Body of pancreas (tissue), 4 donors: ENCODE measurements around the gene RASA4. TPM values are rescaled to one million over a fixed set of nuclear protein-coding genes. Genes with fewer than 3 reads are reported as not detected.
"Not testable (repeated sequence)": the region's sequence is repeated elsewhere in the genome, so short reads cannot be mapped to it uniquely, and the experiment has no call there.

Experiments used
- ATAC-seq: fragments of 150-250 bp; one replicate; pipeline ENCODE4 v1.9.1; 2016
- DNase-seq, 4 donors: peaks; one replicate each; pipeline ENCODE4 v3.0.0-alpha.2; 2019
- H3K27ac ChIP-seq, 4 donors: fragments of 200-600 bp; sonication (generic); 1 replicate in 3 of 4; 2 replicates in 1 of 4; pipeline versions ENCODE4 v1.5.1 to v1.6.1; 2016 to 2019; ENCODE audit warnings: mild to moderate bottlenecking in 1 of 4, mixed read lengths in 1 of 4, moderate library complexity in 1 of 4
- H3K27me3 ChIP-seq, 2 donors: fragments of 200-600 bp; sonication (generic); one replicate each; pipeline ENCODE4 v1.6.0; 2016; ENCODE audit warnings: mild to moderate bottlenecking in 1 of 2
- H3K36me3 ChIP-seq, 2 donors: fragments of 200-600 bp; sonication (generic); replicated peaks in 1 of 2; 2 replicates each; pipeline ENCODE4 v1.5.1; 2016; ENCODE audit warnings: low read depth in 2 of 2; ENCODE audit not compliant: insufficient read depth in 1 of 2
- H3K4me1 ChIP-seq: fragments of 200-600 bp; sonication (generic); one replicate; pipeline ENCODE4 v1.6.0; 2016
- H3K4me3 ChIP-seq, 2 donors: fragments of 200-600 bp; sonication (generic); 1 replicate in 1 of 2; 2 replicates in 1 of 2; pipeline ENCODE4 v1.5.1; 2016 to 2019
- H3K9me3 ChIP-seq, 3 donors: fragments of 200-600 bp; sonication (generic); 1 replicate in 2 of 3; 2 replicates in 1 of 3; pipeline ENCODE4 v1.5.1; 2016
- WGBS, 2 donors: methylation state at CpG; one replicate each; pipeline ENCODE4 v1.1.5; 2017; 5-methylcytosine and 5-hydroxymethylcytosine counted together
- intact Hi-C: fragments of 100-400 bp; cut with DNase I; formaldehyde crosslinking; loops from one replicate; pipeline ENCODE4 v1.15.1; 2023
- total RNA-seq, 2 donors: library from RNA; depleted of rRNA; stranded (reverse); fragments of >200 nt; gene quantifications; one replicate each; pipeline ENCODE4 v1.1.0, GENCODE V29; 2016

RASA4 gene
- total RNA-seq, 2 donors from 2014 or later, result 16.8 to 34.2 TPM

DNA sequence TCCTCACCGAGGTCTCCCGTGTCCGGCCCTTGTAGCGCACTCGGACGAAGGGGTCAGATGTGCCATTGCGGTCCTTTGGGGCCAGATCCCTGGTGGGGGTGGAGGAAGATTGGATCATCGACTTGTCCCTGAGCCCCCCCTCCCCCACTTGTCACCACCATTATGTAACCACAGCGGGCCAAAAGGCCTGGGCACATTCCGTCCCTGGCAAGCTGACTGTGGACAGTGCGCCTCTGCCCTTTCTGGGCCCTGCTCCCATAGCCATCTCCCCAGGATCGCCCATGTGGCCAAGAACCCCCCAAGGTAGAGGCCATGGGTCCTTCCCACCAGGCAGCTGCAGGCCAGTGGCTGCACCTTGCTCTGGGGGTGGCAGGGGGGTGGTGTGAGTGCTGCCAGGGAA lies 14.2 kb downstream of the RASA4 start:
- DNase-seq, H3K36me3 ChIP-seq, H3K4me1 ChIP-seq, intact Hi-C loops, H3K9me3 ChIP-seq, H3K4me3 ChIP-seq, ATAC-seq, H3K27me3 ChIP-seq, H3K27ac ChIP-seq: not testable (repeated sequence)
- WGBS, 2 donors, result no CpG with 5 or more reads among the region's 12 CpGs

DNA sequence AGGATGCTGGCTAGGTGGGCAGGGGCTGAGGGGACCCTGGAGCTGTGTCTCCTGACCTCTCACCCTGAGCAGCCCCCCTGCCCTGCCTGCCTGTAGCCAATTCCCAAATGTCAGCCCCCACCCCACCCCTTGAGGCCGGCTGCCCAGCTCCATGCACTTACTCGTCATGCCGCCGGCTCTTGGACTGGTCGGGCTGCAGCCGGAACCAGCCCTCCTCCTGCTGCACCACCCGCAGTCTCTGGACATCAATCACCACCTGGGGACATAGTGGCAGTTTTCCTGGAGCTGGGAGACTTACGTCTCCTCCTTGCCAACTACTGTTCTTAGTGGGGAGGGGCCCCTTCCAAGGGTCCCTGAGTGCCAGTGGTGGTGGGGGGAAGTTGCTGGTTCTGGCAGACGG lies 16.9 kb downstream of the RASA4 start:
- H3K4me3 ChIP-seq, DNase-seq, intact Hi-C loops, H3K9me3 ChIP-seq, H3K4me1 ChIP-seq, H3K27ac ChIP-seq, H3K36me3 ChIP-seq, H3K27me3 ChIP-seq: not testable (repeated sequence)
- peak; percentile 43 for ATAC-seq
- WGBS, 2 donors, result no CpG with 5 or more reads among the region's 9 CpGs

DNA sequence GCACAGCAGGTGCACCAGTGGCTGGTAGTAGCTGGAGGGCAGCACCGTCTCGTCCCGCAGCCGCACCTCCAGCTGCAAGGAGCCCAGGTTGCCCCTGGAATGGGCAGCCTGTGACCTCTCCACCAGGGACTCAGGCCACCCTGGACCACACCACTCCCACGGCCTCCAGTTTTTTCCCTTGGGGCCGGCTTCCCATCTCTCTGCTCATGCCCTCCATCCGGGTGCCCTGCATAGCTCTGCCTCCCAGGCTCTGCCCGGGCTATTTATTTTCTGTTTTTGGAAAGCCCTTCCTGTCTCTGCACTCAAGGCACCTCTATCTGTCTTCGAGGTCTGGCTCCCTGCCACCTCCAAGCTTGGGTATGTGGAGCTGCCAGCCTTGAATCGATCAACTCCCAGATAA lies 20.5 kb downstream of the RASA4 start:
- H3K9me3 ChIP-seq, H3K27ac ChIP-seq, H3K4me1 ChIP-seq, DNase-seq, ATAC-seq, intact Hi-C loops, H3K27me3 ChIP-seq, H3K4me3 ChIP-seq, H3K36me3 ChIP-seq: not testable (repeated sequence)
- WGBS, 2 donors, result 60 to 83% methylated on average over 3 to 4 of the region's 10 CpGs

DNA sequence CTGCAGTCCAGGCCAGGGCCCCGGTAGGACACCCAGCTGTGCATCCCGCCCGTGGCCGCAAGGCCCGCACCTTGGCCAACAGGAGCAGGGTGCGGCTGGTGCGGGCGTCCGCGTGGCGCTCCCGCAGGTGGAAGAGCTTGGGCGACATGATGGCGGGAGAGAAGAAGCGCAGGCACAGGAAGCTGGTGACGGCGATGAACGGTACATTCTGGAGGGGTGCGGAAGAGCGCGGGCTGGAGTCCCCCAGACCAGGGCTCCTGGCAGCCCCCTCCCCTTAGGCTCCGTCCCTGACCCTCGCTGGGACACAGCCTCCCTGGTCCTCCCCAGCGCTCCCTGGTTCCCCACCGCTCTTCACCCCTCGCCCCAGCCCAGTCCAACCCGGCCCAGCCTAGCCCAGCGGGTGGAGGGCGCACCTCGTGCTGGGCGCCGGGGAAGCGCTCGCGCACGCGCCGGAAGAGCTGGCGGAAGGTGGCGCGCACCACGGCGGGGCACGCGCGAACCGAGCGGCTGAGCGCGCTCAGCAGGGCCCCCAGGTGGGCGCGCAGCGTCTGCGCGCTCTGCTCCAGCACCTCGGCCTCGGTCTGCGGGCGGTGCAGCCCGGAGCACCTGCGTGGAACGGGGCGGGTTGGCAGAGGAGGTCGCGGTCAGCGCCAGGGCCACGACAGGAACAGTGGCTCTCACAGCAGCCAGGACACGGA lies 22.8 kb downstream of the RASA4 start:
- peak; percentile 4 for ATAC-seq
- H3K9me3 ChIP-seq, H3K36me3 ChIP-seq, H3K4me3 ChIP-seq, H3K4me1 ChIP-seq, DNase-seq, H3K27ac ChIP-seq, H3K27me3 ChIP-seq, intact Hi-C loops: not testable (repeated sequence)
- WGBS, 2 donors, result no CpG with 5 or more reads among the region's 68 CpGs

DNA sequence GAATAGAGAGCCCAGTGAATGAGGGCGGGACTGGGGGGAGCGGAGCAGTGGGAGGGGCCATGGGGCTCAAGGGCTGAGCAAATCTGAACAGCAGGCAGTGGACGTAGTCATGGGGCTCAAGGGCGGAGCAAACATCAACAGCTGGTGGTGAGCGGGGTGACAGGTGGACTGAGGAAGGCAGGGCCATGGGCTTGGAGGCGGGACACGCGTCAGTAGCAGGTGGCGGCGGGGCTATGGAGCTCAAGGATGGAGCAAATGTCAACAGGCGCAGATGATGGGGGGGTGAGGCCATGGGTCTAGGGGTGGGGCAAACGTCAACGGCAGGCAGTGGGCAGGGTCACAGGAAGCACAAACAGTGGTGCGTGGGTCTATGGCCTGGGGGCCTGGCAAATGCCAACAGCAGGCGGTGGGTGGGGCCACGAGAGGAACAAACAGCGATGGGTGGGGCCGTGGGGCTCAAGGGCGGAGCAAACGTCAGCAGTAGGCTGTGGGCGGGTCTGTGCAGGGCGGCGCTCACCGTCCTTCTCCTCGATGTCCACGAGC lies 24.0 kb downstream of the RASA4 start:
- DNase-seq (peak; percentile 91 to 98 (median 92)), ATAC-seq (peak; percentile 88)
- intact Hi-C loops, H3K27me3 ChIP-seq, H3K36me3 ChIP-seq, H3K4me1 ChIP-seq, H3K27ac ChIP-seq, H3K4me3 ChIP-seq, H3K9me3 ChIP-seq: not testable (repeated sequence)
- 17 to 19% methylated on average over 6 to 9 of the region's 26 CpGs for WGBS, 2 donors

DNA sequence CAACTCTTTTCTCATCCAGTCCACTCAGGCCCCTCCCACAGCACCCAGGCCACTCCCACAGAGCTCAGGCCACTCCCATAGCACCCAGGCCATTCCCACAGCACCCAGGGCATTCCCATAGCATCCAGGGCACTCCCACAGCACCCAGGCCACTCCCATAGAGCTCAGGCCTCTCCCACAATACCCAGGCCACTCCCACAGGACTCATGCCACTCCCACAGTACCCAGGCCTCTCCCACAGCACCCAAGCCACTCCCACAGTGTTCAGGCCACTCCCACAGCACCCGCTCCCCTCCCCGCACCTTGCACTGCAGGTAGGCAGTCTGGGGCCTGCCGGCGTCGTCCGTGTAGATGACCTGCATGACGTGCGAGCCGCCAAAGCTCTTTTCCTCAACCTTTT lies 26.7 kb downstream of the RASA4 start:
- H3K36me3 ChIP-seq, intact Hi-C loops, H3K27ac ChIP-seq, H3K4me3 ChIP-seq, H3K27me3 ChIP-seq, H3K4me1 ChIP-seq, H3K9me3 ChIP-seq, DNase-seq: not testable (repeated sequence)
- peak; percentile 58 for ATAC-seq
- WGBS, 2 donors, result no CpG with 5 or more reads among the region's 9 CpGs

DNA sequence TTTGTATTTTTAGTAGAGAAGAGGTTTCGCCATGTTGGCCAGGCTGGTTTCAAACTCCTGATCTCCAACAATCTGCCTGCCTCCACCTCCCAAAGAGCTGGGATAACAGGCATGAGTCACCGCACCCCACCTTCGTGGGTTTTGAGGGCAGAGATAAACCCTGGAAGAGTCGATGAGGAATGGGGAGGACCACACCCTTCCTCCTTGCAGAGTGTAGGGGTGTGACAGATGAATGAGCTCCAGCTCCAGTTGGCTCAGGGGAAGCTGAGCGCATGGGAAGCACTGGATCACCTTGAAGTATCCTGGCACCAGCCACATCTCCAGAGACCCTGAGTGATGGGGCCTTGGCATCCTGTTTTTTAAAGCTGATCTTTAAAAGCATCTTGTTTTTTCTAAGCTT lies 33.1 kb downstream of the RASA4 start:
- H3K36me3 ChIP-seq, H3K4me3 ChIP-seq, DNase-seq, H3K4me1 ChIP-seq, ATAC-seq, intact Hi-C loops, H3K9me3 ChIP-seq, H3K27ac ChIP-seq, H3K27me3 ChIP-seq: not testable (repeated sequence)
- no CpG with 5 or more reads among the region's 5 CpGs for WGBS, 2 donors

DNA sequence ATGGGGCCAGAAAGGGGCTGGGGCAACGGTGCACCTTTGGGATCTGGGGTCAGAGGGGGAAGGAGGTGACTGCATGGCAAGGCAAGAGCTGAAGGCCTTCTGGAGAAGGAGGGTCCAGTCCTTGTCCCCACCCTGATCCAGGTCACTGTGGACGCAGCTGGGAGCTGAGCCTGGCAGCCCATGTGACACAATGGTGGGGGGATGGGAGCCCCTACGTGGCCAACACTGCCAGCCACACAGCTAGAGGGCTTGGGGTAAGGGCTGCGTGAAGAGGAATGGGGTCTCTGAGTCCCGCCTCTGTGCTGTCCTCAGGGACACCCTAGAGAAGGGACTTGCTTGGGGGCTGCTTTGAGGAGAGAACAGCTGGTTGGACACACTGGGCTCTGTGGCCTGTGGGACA lies 34.8 kb downstream of the RASA4 start:
- H3K4me1 ChIP-seq, ATAC-seq, H3K36me3 ChIP-seq, DNase-seq, H3K9me3 ChIP-seq, H3K27me3 ChIP-seq, H3K4me3 ChIP-seq, H3K27ac ChIP-seq, intact Hi-C loops: not testable (repeated sequence)
- WGBS, 2 donors, result no CpG with 5 or more reads among the region's 5 CpGs

DNA sequence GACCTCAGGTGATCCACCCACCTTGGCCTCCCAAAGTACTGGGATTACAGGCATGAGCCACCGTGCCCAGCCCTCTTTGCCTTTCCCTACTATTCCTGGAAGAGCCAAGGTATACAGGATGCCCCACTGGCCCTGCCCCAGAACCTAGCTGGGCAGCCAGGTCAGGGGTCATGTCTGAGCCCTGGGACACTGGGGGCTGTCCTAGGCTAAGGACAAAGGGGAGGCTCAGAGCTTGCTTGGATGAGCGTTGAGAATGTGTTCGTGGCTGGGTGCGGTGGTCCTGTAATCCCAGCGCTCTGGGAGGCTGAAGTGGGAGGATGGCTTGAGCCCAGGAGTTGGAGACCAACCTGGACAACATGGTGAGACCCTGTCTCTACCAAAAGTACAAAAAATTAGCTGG lies 38.1 kb downstream of the RASA4 start:
- H3K9me3 ChIP-seq, H3K27me3 ChIP-seq, H3K4me3 ChIP-seq, DNase-seq, intact Hi-C loops, H3K36me3 ChIP-seq, H3K27ac ChIP-seq, H3K4me1 ChIP-seq, ATAC-seq: not testable (repeated sequence)
- 74 to 83% methylated on average over 5 of the region's 5 CpGs for WGBS, 2 donors

DNA sequence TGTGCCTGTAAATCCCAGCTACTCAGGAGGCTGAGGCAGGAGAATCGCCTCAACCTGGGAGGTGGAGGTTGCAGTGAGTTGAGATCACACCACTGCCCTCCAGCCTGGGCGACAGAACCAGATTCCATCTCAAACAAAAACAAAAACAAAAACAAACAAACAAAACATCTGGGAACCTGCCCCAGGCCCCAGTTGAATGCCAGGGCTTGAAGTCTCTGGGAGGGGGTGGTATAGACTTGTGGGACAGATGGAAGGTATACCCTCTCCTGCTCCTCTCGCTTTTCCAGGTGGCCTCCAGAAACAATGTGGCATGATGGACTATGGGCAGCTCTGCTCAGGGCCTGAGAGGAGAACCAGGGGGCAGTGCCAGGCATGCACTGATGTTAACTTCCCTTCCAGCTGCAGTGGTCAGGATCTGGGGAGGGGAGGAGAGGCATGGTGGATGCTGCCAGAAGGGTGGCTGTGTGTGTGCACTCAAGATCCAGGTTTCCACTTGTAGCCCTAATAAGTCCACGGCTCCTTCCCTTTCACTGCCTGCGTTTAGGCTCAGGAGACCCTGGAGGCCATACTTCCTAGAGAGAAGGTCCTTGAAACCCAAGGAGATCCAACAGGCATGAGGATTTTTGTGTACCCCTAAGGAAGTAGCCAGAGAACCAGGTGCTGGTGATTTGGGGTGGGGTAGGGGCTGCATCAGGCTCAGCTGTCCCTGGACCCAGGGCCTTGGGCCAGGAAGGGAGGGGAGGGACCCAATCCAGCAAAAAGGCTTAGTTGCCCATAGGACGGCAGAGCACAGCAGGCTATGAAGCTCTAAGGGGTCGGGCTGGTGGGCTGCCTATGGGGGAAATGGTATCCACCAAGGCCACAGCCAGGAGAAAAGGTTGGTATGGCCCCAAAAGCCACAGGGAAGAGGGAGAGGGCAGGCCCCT lies 39.0 kb downstream of the RASA4 start:
- H3K27ac ChIP-seq, DNase-seq, H3K27me3 ChIP-seq, H3K4me1 ChIP-seq, ATAC-seq, H3K9me3 ChIP-seq, intact Hi-C loops, H3K36me3 ChIP-seq, H3K4me3 ChIP-seq: not testable (repeated sequence)
- 79 to 80% methylated on average over 5 to 7 of the region's 7 CpGs for WGBS, 2 donors

DNA sequence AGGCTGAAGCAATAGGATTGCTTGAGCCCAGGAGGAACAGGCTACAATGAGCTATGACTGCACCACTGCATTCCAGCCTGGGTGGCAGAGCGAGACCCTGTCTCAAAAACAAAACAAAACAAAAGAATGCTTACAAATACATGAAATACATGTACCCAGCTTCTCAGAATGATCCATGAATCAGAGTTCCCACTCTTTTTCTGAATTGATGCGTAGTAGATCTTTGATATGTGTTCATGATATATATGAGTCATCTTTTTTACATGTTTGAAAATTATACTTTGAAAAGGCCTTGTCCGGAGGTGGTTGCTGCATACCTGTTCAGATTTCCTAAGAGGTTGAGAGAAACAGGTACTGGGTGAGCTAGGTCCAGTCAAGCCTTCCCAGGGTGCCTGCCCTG lies 40.2 kb downstream of the RASA4 start:
- DNase-seq, H3K9me3 ChIP-seq, H3K27ac ChIP-seq, H3K36me3 ChIP-seq, H3K4me1 ChIP-seq, H3K4me3 ChIP-seq, H3K27me3 ChIP-seq, intact Hi-C loops, ATAC-seq: not testable (repeated sequence)
- WGBS, 2 donors, result no CpG with 5 or more reads among the region's 3 CpGs

DNA sequence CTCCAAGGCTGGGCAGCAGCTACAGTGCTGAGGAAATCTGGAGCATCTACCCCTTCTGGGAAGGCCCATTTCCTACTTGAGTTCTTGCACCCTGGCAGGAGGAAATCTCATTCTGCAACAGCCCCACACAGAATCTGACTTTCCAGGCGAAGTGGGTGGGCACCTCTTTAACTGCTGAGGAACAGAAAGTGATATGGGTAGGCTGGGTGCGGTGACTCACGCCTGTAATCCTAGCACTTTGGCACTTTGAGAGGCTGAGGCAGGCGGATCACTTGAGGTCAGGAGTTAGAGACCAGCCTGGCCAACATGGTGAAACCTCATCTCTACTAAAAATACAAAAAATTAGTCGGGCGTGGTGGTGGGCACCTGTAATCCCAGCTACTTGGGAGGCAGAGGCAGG lies 41.9 kb downstream of the RASA4 start:
- ATAC-seq, H3K4me3 ChIP-seq, H3K4me1 ChIP-seq, H3K27me3 ChIP-seq, H3K9me3 ChIP-seq, intact Hi-C loops, H3K36me3 ChIP-seq, H3K27ac ChIP-seq, DNase-seq: not testable (repeated sequence)
- WGBS, 2 donors, result no CpG with 5 or more reads among the region's 6 CpGs
